Measurements from ENCODE around the gene LRSAM1.

GRCh38 chr9:127509261-127509954, 58.1 kb downstream of the LRSAM1 start:
- TF ChIP-seq POLR2A (IDR thresholded peaks at IDR 0.05; ENCODE audit: low read depth, low read length) (no peak), TAF1 (IDR thresholded peaks at IDR 0.05; ENCODE audit: low read depth, low read length) (no peak), POLR2AphosphoS5 (IDR thresholded peaks at IDR 0.05; ENCODE audit: low read depth, low read length) (no peak), PAX5 (IDR thresholded peaks at IDR 0.05; ENCODE audit: insufficient read depth, low read length, severe bottlenecking) (no peak), POU2F2 (IDR thresholded peaks at IDR 0.05; ENCODE audit: low read depth, low read length) (no peak), SPI1 (IDR thresholded peaks at IDR 0.05; ENCODE audit: low read depth, low read length) (no peak)

Data from GM12891 (cell line).